ACHN (cell line): Measurements from ENCODE around the gene TOM1L1.
"Not testable (repeated sequence)": the region's sequence is repeated elsewhere in the genome, so short reads cannot be mapped to it uniquely, and the experiment has no call there.

Experiments
- DNase-seq: peaks from one replicate; pipeline ENCODE4 v3.0.0-alpha.2; 2015
- in situ Hi-C: cut with HindIII; loops from 2 replicates; pipeline ENCODE4 v1.10.0; 2017; ENCODE audit warnings: low sequenced_read_pairs, low pct_ligation_motif_present, low pct_unique_long_range_greater_than_20kb

TOM1L1 gene

GRCh38 chr17:54900457-54901229 is at the start of gene TOM1L1:
Gene TOM1L1, plus strand, starts transcription at chr17:54900852. Its CDS starts 14 bp downstream, at chr17:54900866.
- DNase-seq, result peak; percentile 93
- in situ Hi-C loops, result no loop called here

- in situ Hi-C loops, result no loop called here
These were observed 41.5 kb upstream of the TOM1L1 start for GRCh38 chr17:54859187-54859586.

GRCh38 chr17:54860617-54861470 is 39.8 kb upstream of the TOM1L1 start:
- DNase-seq, result no peak
- in situ Hi-C loops, result no loop called here

More at GRCh38 chr17:54859187-54859586, 41.5 kb upstream of the TOM1L1 start:
- no peak for DNase-seq

- in situ Hi-C loops, result no loop called here
- DNase-seq, result no peak
These were observed 39.1 kb upstream of the TOM1L1 start for GRCh38 chr17:54861471-54861983.

- DNase-seq, result no peak
- in situ Hi-C loops, result no loop called here
These were observed 37.5 kb upstream of the TOM1L1 start for GRCh38 chr17:54863176-54863575.

- in situ Hi-C loops, result no loop called here
- no peak for DNase-seq
These were observed 36.6 kb upstream of the TOM1L1 start for GRCh38 chr17:54864070-54864469.

GRCh38 chr17:54864636-54865356 is 35.9 kb upstream of the TOM1L1 start:
- in situ Hi-C loops, result no loop called here
- no peak for DNase-seq

GRCh38 chr17:54867634-54868033 is 33.0 kb upstream of the TOM1L1 start:
- in situ Hi-C loops, result no loop called here

GRCh38 chr17:54870671-54871175 is 29.9 kb upstream of the TOM1L1 start:
- DNase-seq, result no peak
- in situ Hi-C loops, result no loop called here

More at GRCh38 chr17:54867634-54868033, 33.0 kb upstream of the TOM1L1 start:
- no peak for DNase-seq

GRCh38 chr17:54875906-54876305 is 24.7 kb upstream of the TOM1L1 start:
- in situ Hi-C loops, DNase-seq: not testable (repeated sequence)

GRCh38 chr17:54876656-54877195 is 23.9 kb upstream of the TOM1L1 start:
- in situ Hi-C loops, result no loop called here
- DNase-seq, result no peak

GRCh38 chr17:54881255-54881972 is 19.2 kb upstream of the TOM1L1 start:
- in situ Hi-C loops, result no loop called here
- DNase-seq, result no peak

- in situ Hi-C loops, result no loop called here
- DNase-seq, result no peak
These were observed 18.3 kb upstream of the TOM1L1 start for GRCh38 chr17:54882371-54882770.

GRCh38 chr17:54882950-54883349 is 17.7 kb upstream of the TOM1L1 start:
- no peak for DNase-seq
- in situ Hi-C loops, result no loop called here

- in situ Hi-C loops, result no loop called here
- DNase-seq, result no peak
These were observed 16.7 kb upstream of the TOM1L1 start for GRCh38 chr17:54883939-54884338.

GRCh38 chr17:54887787-54888186 is 12.9 kb upstream of the TOM1L1 start:
- in situ Hi-C loops, result no loop called here

GRCh38 chr17:54888254-54888653 is 12.4 kb upstream of the TOM1L1 start:
- in situ Hi-C loops, result no loop called here
- no peak for DNase-seq

More at GRCh38 chr17:54887787-54888186, 12.9 kb upstream of the TOM1L1 start:
- no peak for DNase-seq

GRCh38 chr17:54888981-54889380 is 11.7 kb upstream of the TOM1L1 start:
- in situ Hi-C loops, result no loop called here
- DNase-seq, result no peak
